Tibial nerve (tissue), 4 donors: Measurements from ENCODE around the gene SPPL2B. TPM values are rescaled to one million over a fixed set of nuclear protein-coding genes. Genes with fewer than 3 reads are reported as not detected.

Experiments
- DNase-seq, 2 donors: peaks; one replicate each; pipeline ENCODE4 v3.0.0-alpha.2; 2019; ENCODE audit warnings: low spot score in 2 of 2
- H3K27ac ChIP-seq, 4 donors: fragments of 200-600 bp; sonication (generic) in 3 of 4; one replicate each; pipeline ENCODE4 v1.5.1; 2017 to 2019; ENCODE audit warnings: mild to moderate bottlenecking in 1 of 4
- H3K27me3 ChIP-seq, 2 donors: fragments of 200-600 bp; sonication (generic) in 1 of 2; one replicate each; pipeline versions ENCODE4 v1.5.1 to v1.6.0; 2017 to 2019
- H3K36me3 ChIP-seq, 3 donors: fragments of 200-600 bp; sonication (generic); one replicate each; pipeline ENCODE4 v1.5.1; 2018 to 2019
- H3K4me1 ChIP-seq, 4 donors: fragments of 200-600 bp; sonication (generic) in 3 of 4; one replicate each; pipeline ENCODE4 v1.5.1; 2017 to 2019
- H3K4me3 ChIP-seq, 4 donors: fragments of 200-600 bp; sonication (generic) in 3 of 4; one replicate each; pipeline ENCODE4 v1.5.1; 2017 to 2019; ENCODE audit warnings: mild to moderate bottlenecking in 1 of 4, moderate library complexity in 1 of 4
- H3K9me3 ChIP-seq, 4 donors: fragments of 200-600 bp; sonication (generic) in 3 of 4; one replicate each; pipeline ENCODE4 v1.5.1; 2017 to 2019
- EP300 ChIP-seq, 2 donors: sonication (generic); formaldehyde crosslinking; IDR thresholded peaks; one replicate each; pipeline ENCODE4 v1.6.1; 2017; ENCODE audit warnings: antibody characterized with exemption in 2 of 2, mild to moderate bottlenecking in 1 of 2
- POLR2A ChIP-seq, 2 donors: fragments of 450-650 bp; IDR thresholded peaks; one replicate each; pipeline ENCODE4 v1.6.1; 2017; ENCODE audit warnings: antibody characterized with exemption in 2 of 2, mild to moderate bottlenecking in 2 of 2, moderate library complexity in 2 of 2
- WGBS, 2 donors: methylation state at CpG; one replicate each; pipeline ENCODE4 v1.1.5; 2018; 5-methylcytosine and 5-hydroxymethylcytosine counted together
- total RNA-seq, 4 donors: library from RNA; depleted of rRNA; stranded (reverse); fragments of >200 nt; gene quantifications; one replicate each; pipeline ENCODE4 v1.1.0, GENCODE V29; 2016
- TF ChIP-seq, protein P1 (sequence below), 5 experiments: fragments of 200-600 bp in 3 of 5; fragments of 450-650 bp in 2 of 5; sonication (generic) in 3 of 5; IDR thresholded peaks; one replicate each; pipeline ENCODE4 v1.5.1; 2016 to 2019; ENCODE audit warnings: antibody characterized with exemption in 5 of 5, mild to moderate bottlenecking in 3 of 5, moderate library complexity in 2 of 5

SPPL2B gene
- total RNA-seq, 4 donors from 2014 or later, result 51.1 to 97.2 (median 77.7) TPM

DNA sequence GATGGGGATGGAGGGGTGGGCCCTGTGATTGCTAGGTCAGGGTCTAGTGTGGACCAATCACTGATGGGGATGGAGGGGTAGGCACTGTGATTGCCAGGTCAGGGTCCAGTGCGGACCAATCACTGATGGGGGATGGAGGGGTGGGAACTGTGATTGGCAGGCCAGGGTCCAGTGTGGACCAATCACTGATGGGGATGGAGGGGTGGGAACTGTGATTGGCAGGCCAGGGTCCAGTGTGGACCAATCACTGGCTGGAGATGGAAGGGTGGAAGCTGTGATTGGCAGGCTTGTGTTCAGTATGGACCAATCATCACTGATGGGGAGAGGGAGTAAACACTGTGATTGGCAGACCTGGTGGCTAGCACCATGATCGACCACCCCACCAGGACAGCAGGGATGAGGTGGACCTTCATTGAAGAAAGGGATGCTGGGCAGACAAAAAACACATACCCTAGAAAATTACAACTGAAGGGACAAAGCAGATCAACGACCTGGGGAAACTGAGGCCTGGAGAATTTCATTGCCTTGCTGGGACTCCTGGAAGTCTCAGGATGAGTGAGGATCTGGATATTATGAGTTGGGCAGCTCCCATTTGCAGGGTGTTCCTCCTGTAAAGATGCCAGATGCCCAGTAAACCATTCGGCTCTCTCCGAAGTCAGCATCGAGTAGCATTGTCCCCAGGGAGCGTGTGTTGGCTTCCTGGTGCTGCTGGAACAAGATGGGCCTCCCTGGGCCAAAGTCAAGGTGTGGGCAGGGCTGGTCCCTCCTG is 47.1 kb downstream of the SPPL2B start:
- no peak for DNase-seq
- 71 to 85% methylated on average over 7 of the region's 7 CpGs for WGBS, 2 donors
- Histone ChIP-seq H3K36me3 (no peaks in the 10 kb centered on the region), H3K9me3 (peaks cover 0 to 15% (median 0%) of the 10 kb centered on the region in 4 donors), H3K4me1 (no peaks in the 10 kb centered on the region), H3K27me3 (peaks cover 0 to 23% of the 10 kb centered on the region in 2 donors), H3K27ac (no peak overlapping the region), H3K4me3 (no peak overlapping the region)
- TF ChIP-seq EP300 (IDR thresholded peaks at IDR 0.05), result no peak
- TF ChIP-seq, protein P1, sequence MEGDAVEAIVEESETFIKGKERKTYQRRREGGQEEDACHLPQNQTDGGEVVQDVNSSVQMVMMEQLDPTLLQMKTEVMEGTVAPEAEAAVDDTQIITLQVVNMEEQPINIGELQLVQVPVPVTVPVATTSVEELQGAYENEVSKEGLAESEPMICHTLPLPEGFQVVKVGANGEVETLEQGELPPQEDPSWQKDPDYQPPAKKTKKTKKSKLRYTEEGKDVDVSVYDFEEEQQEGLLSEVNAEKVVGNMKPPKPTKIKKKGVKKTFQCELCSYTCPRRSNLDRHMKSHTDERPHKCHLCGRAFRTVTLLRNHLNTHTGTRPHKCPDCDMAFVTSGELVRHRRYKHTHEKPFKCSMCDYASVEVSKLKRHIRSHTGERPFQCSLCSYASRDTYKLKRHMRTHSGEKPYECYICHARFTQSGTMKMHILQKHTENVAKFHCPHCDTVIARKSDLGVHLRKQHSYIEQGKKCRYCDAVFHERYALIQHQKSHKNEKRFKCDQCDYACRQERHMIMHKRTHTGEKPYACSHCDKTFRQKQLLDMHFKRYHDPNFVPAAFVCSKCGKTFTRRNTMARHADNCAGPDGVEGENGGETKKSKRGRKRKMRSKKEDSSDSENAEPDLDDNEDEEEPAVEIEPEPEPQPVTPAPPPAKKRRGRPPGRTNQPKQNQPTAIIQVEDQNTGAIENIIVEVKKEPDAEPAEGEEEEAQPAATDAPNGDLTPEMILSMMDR (IDR thresholded peaks at IDR 0.05), result no peak
- TF ChIP-seq POLR2A (IDR thresholded peaks at IDR 0.05), result no peak

DNA sequence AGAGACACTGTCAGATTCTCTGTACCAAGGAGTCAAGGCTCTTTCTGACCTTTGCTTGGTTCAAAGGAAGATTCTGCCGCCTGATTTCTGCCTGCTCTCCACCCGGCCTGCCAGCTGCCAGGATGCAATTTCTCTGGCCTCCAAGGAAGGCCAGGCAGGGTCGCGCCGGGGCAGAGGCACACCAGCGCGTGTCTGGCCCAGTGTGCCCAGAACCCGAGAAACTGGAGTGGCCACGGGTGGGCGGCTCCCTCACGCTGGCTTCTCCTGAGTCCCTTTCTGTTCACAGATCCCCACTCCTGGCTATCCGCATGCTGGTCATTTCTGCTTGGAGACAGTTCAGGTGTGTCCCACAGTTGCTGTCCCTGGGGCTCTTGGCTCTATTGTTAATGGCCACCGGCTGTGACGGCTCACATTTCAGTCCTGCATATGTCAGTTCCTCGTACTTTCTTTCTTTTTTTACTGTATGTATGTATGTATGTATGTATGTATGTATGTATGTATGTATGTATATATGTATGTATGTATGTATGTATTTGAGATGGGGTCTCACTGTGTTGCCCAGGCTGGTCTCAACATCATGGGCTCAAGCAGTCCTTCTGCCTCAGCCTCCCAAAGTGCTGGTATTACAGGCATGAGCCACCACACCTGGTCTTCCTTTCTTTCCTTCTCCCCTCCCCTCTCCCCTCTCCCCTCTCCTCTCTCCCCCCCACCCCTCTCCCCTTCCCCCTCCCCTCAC is 48.5 kb downstream of the SPPL2B start:
- H3K27me3 ChIP-seq, result peaks cover 0 to 13% of the 10 kb centered on the region in 2 donors
- DNase-seq, result no peak
- H3K27ac ChIP-seq, result no peak overlapping the region
- H3K4me1 ChIP-seq, result peaks cover 0 to 6% (median 0%) of the 10 kb centered on the region in 4 donors
- peaks cover 0 to 18% (median 0%) of the 10 kb centered on the region in 4 donors for H3K9me3 ChIP-seq
- TF ChIP-seq POLR2A (IDR thresholded peaks at IDR 0.05), result no peak
- TF ChIP-seq, protein P1 (IDR thresholded peaks at IDR 0.05), result no peak
- TF ChIP-seq EP300 (IDR thresholded peaks at IDR 0.05), result no peak
- no peaks in the 10 kb centered on the region for H3K36me3 ChIP-seq
- 56 to 65% methylated on average over 15 of the region's 15 CpGs for WGBS, 2 donors
- H3K4me3 ChIP-seq, result no peak overlapping the region

DNA sequence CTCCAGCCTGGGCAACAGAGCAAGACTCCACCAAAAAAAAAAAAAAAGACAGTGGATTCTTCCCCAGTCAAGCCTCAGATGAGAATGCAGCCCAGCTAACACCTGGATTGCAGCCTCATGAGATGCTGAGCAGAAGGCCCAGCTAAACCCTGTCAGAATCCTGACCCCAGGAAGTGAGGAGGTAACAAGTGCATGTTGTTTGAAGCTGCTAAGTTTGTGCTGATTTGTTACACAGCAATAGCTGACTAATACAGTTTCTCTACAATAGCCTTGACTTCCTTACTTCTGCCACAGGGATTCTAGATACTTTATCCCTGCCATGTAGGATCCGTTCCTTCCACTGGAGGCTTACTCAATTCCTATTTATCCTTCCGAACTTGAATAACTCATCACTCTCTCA is 52.1 kb downstream of the SPPL2B start:
- peaks cover 0 to 25% (median 0%) of the 10 kb centered on the region in 4 donors for H3K4me1 ChIP-seq
- no peak for DNase-seq
- no peak overlapping the region for H3K27ac ChIP-seq
- no peaks in the 10 kb centered on the region for H3K36me3 ChIP-seq
- H3K27me3 ChIP-seq, result peaks cover 0 to 19% of the 10 kb centered on the region in 2 donors
- TF ChIP-seq, protein P1 (IDR thresholded peaks at IDR 0.05), result no peak
- TF ChIP-seq EP300 (IDR thresholded peaks at IDR 0.05) (no peak), POLR2A (IDR thresholded peaks at IDR 0.05) (no peak)
- no peak overlapping the region for H3K4me3 ChIP-seq
- peaks cover 0 to 18% (median 0%) of the 10 kb centered on the region in 4 donors for H3K9me3 ChIP-seq
- WGBS, 2 donors, result 50 to 75% methylated on average over 2 of the region's 2 CpGs

DNA sequence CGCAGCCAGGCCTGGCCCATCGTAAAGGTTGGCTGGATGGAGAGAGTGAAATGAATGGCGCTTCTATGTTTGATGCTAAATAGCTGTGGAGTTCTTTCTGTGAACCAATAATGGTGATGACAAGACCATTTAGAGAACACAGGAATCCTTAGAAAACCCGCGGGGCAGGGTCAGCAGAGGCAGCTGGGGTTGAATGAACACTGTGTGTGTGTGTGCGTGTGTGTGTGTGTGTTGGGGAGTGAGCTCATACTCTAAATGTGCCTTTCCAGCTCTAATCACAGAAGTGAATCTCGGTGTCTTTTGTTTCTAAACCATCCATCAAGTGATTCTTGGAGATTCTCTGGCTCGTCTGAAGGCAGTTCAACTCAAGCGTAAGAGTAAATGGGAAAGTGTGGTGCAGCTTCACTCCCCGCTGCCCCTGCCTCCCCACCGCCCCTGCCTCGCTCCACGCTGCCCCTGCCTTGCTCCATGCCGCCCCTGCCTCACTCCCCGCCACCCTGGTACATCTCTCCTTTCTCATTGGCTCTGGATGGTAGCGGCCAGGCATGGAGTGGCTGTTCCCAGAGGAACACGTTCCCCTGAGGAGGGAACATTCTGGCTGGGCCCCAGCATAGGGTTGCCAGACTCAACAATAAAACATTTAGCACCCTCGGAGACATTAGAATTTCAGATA is 52.8 kb downstream of the SPPL2B start:
- H3K27ac ChIP-seq, result peak overlapping the region in 2 of 4 donors; percentile 28 to 68
- H3K4me1 ChIP-seq, result peaks cover 0 to 25% (median 0%) of the 10 kb centered on the region in 4 donors
- 31 to 36% methylated on average over 18 of the region's 18 CpGs for WGBS, 2 donors
- no peak for DNase-seq
- H3K27me3 ChIP-seq, result peaks cover 0 to 13% of the 10 kb centered on the region in 2 donors
- TF ChIP-seq, protein P1 (IDR thresholded peaks at IDR 0.05), result no peak
- TF ChIP-seq POLR2A (IDR thresholded peaks at IDR 0.05) (no peak), EP300 (IDR thresholded peaks at IDR 0.05) (peak in 1 of 2 donors; percentile 57)
- no peaks in the 10 kb centered on the region for H3K36me3 ChIP-seq
- no peak overlapping the region for H3K4me3 ChIP-seq
- H3K9me3 ChIP-seq, result peaks cover 0 to 18% (median 0%) of the 10 kb centered on the region in 4 donors
